ENCODE data around the gene POLG. TPM values are rescaled to one million over a fixed set of nuclear protein-coding genes. Genes with fewer than 3 reads are reported as not detected.

The POLG gene
- polyA plus RNA-seq, 1 donor from 2014 or later = 47.9 TPM

DNA sequence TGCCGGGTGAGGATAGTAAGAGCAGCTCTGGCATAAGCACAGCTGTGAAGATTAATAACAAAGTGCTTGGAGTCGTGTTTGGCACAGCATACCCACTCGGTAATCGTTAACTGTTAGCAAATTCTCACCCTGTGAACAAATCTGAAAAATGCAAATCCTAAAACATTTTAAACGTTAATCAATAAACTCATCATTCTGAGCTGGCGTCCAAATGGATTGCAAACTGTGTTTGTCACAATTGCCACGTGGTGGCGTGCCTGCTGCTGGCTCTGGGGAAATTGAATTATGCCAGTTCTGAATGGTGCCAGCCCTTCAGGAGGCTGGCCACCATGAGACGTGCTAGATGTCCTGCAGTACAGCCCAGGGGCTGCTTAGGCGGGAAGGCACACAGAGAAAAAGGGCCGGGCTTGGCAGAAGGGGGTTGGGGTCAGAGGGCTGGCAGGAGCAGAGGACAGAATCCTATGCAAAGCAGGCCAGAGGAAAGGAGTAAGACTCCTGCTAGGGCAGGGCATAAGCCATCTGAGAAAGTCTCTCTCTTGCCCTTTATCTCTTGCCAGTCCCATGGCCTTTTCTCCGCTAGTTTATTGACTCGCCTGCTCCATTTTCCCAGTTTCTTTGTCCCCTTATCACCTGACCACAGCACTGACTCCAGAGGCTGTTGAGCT is 22.1 kb upstream of the POLG start:
- no peak overlapping the region for H3K4me3 ChIP-seq (ENCODE audit: low read length)
- H2AFZ ChIP-seq (ENCODE audit: low read depth, low read length) = no peak overlapping the region
- TF ChIP-seq SMC3 (conservative IDR thresholded peaks at IDR 0.05; ENCODE audit: poor library complexity) = peak; percentile 77
- TF ChIP-seq, protein P1, sequence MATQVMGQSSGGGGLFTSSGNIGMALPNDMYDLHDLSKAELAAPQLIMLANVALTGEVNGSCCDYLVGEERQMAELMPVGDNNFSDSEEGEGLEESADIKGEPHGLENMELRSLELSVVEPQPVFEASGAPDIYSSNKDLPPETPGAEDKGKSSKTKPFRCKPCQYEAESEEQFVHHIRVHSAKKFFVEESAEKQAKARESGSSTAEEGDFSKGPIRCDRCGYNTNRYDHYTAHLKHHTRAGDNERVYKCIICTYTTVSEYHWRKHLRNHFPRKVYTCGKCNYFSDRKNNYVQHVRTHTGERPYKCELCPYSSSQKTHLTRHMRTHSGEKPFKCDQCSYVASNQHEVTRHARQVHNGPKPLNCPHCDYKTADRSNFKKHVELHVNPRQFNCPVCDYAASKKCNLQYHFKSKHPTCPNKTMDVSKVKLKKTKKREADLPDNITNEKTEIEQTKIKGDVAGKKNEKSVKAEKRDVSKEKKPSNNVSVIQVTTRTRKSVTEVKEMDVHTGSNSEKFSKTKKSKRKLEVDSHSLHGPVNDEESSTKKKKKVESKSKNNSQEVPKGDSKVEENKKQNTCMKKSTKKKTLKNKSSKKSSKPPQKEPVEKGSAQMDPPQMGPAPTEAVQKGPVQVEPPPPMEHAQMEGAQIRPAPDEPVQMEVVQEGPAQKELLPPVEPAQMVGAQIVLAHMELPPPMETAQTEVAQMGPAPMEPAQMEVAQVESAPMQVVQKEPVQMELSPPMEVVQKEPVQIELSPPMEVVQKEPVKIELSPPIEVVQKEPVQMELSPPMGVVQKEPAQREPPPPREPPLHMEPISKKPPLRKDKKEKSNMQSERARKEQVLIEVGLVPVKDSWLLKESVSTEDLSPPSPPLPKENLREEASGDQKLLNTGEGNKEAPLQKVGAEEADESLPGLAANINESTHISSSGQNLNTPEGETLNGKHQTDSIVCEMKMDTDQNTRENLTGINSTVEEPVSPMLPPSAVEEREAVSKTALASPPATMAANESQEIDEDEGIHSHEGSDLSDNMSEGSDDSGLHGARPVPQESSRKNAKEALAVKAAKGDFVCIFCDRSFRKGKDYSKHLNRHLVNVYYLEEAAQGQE (IDR thresholded peaks at IDR 0.05; ENCODE audit: borderline replicate concordance) = no peak
- no peak for TF ChIP-seq POLR2AphosphoS5 (IDR thresholded peaks at IDR 0.05)
- TF ChIP-seq, protein P2, sequence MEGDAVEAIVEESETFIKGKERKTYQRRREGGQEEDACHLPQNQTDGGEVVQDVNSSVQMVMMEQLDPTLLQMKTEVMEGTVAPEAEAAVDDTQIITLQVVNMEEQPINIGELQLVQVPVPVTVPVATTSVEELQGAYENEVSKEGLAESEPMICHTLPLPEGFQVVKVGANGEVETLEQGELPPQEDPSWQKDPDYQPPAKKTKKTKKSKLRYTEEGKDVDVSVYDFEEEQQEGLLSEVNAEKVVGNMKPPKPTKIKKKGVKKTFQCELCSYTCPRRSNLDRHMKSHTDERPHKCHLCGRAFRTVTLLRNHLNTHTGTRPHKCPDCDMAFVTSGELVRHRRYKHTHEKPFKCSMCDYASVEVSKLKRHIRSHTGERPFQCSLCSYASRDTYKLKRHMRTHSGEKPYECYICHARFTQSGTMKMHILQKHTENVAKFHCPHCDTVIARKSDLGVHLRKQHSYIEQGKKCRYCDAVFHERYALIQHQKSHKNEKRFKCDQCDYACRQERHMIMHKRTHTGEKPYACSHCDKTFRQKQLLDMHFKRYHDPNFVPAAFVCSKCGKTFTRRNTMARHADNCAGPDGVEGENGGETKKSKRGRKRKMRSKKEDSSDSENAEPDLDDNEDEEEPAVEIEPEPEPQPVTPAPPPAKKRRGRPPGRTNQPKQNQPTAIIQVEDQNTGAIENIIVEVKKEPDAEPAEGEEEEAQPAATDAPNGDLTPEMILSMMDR (IDR thresholded peaks at IDR 0.05; ENCODE audit: poor library complexity, severe bottlenecking) = peak; percentile 74
- no peak for TF ChIP-seq EZH2 (IDR thresholded peaks at IDR 0.05; ENCODE audit: borderline replicate concordance, insufficient read depth, low read length, poor library complexity, severe bottlenecking)
- TF ChIP-seq MXI1 (conservative IDR thresholded peaks at IDR 0.05; ENCODE audit: poor library complexity, severe bottlenecking) = no peak
- no peak for TF ChIP-seq TAF1 (IDR thresholded peaks at IDR 0.05; ENCODE audit: low read depth)
- peak; percentile 68 for TF ChIP-seq RAD21 (conservative IDR thresholded peaks at IDR 0.05)
- TF ChIP-seq EP300 (conservative IDR thresholded peaks at IDR 0.05; ENCODE audit: poor library complexity, severe bottlenecking) = no peak
- H3K4me2 ChIP-seq (ENCODE audit: low read length) = no peak overlapping the region
- H3K27me3 ChIP-seq (ENCODE audit: insufficient read depth, low read depth, low read length) = peaks cover 30% of the 10 kb centered on the region
- no peaks in the 10 kb centered on the region for H3K9me3 ChIP-seq (ENCODE audit: low read length)
- H4K20me1 ChIP-seq (ENCODE audit: insufficient read depth) = no peaks in the 10 kb centered on the region
- no peak overlapping the region for H3K27ac ChIP-seq (ENCODE audit: low read length)
- H3K9me2 ChIP-seq (ENCODE audit: insufficient read depth, low read length) = no peaks in the 10 kb centered on the region
- H3K36me3 ChIP-seq (ENCODE audit: insufficient read depth, low read length) = no peaks in the 10 kb centered on the region
- peaks cover 6% of the 10 kb centered on the region for H3F3A ChIP-seq (ENCODE audit: insufficient read depth, low read length, poor library complexity, severe bottlenecking)
- H3K79me2 ChIP-seq (replicated peaks; ENCODE audit: insufficient read depth, low read length) = no peaks in the 10 kb centered on the region
- no peak overlapping the region for H3K9ac ChIP-seq (ENCODE audit: low read length)

DNA sequence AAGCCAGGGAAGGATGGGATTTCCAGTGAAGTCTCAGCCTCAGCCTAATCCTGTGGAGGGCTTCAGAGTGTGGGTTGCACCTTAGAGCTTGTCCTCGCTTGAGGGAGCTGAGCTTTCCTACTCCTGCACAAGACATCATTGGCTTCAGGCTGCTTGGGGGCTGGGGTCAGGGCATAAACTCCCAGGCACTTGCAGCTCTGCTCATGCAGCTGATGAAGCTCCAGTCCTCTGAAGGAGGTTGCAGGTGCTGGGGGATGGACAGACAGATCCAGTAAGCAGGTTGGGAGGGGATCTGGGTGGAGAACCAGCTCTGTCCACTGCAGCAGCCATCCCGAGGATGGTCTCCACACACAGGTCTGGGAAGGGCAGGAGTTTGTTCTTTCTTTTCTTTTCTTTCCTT is 19.4 kb upstream of the POLG start:
- Histone ChIP-seq H3F3A (ENCODE audit: insufficient read depth, low read length, poor library complexity, severe bottlenecking) (no peaks in the 10 kb centered on the region), H3K4me2 (ENCODE audit: low read length) (no peak overlapping the region), H3K4me3 (ENCODE audit: low read length) (no peak overlapping the region), H3K36me3 (ENCODE audit: insufficient read depth, low read length) (no peaks in the 10 kb centered on the region), H3K9me2 (ENCODE audit: insufficient read depth, low read length) (no peaks in the 10 kb centered on the region), H2AFZ (ENCODE audit: low read depth, low read length) (no peak overlapping the region), H3K27me3 (ENCODE audit: insufficient read depth, low read depth, low read length) (peaks cover 12% of the 10 kb centered on the region), H3K27ac (ENCODE audit: low read length) (no peak overlapping the region), H3K79me2 (replicated peaks; ENCODE audit: insufficient read depth, low read length) (no peaks in the 10 kb centered on the region), H3K9ac (ENCODE audit: low read length) (no peak overlapping the region), H4K20me1 (ENCODE audit: insufficient read depth) (no peaks in the 10 kb centered on the region), H3K9me3 (ENCODE audit: low read length) (no peaks in the 10 kb centered on the region)
- TF ChIP-seq EP300 (conservative IDR thresholded peaks at IDR 0.05; ENCODE audit: poor library complexity, severe bottlenecking) (no peak), EZH2 (IDR thresholded peaks at IDR 0.05; ENCODE audit: borderline replicate concordance, insufficient read depth, low read length, poor library complexity, severe bottlenecking) (no peak), MXI1 (conservative IDR thresholded peaks at IDR 0.05; ENCODE audit: poor library complexity, severe bottlenecking) (no peak), POLR2AphosphoS5 (IDR thresholded peaks at IDR 0.05) (no peak), TAF1 (IDR thresholded peaks at IDR 0.05; ENCODE audit: low read depth) (no peak), RAD21 (conservative IDR thresholded peaks at IDR 0.05) (no peak), SMC3 (conservative IDR thresholded peaks at IDR 0.05; ENCODE audit: poor library complexity) (no peak)
- TF ChIP-seq, protein P1 (IDR thresholded peaks at IDR 0.05; ENCODE audit: borderline replicate concordance) = no peak
- TF ChIP-seq, protein P2 (IDR thresholded peaks at IDR 0.05; ENCODE audit: poor library complexity, severe bottlenecking) = no peak

Data from neural cell (in vitro differentiated cells).